Neural cell (in vitro differentiated cells): ENCODE measurements around the gene HCN1.

ENCODE experiments used
- EP300 ChIP-seq: fragments of 450-650 bp; conservative IDR thresholded peaks from 2 replicates; pipeline ENCODE4 v1.6.1; 2014; ENCODE audit warnings: antibody characterized with exemption, mild to moderate bottlenecking, moderate library complexity; ENCODE audit not compliant: poor library complexity, severe bottlenecking
- EZH2 ChIP-seq: fragments of 200-600, 300-800 bp; shearing (Covaris generic), sonication (generic); IDR thresholded peaks from 2 replicates; pipeline ENCODE4 v1.6.1; 2014; ENCODE audit warnings: antibody characterized with exemption, low read length, borderline replicate concordance, mild to moderate bottlenecking; ENCODE audit not compliant: insufficient read depth, poor library complexity, severe bottlenecking
- MXI1 ChIP-seq: fragments of 450-650 bp; conservative IDR thresholded peaks from 2 replicates; pipeline ENCODE4 v1.6.1; 2014; ENCODE audit warnings: antibody characterized with exemption, mild to moderate bottlenecking; ENCODE audit not compliant: poor library complexity, severe bottlenecking
- POLR2AphosphoS5 ChIP-seq: IDR thresholded peaks from 2 replicates; pipeline ENCODE4 v1.6.1; 2012
- RAD21 ChIP-seq: fragments of 450-650 bp; conservative IDR thresholded peaks from 2 replicates; pipeline ENCODE4 v1.6.1; 2014; ENCODE audit warnings: antibody characterized with exemption, mild to moderate bottlenecking, moderate library complexity
- REST ChIP-seq: IDR thresholded peaks from 2 replicates; pipeline ENCODE4 v1.6.1; 2012; ENCODE audit warnings: borderline replicate concordance
- TF ChIP-seq, protein P1 (sequence below): fragments of 450-650 bp; IDR thresholded peaks from 2 replicates; pipeline ENCODE4 v1.5.1; 2014; ENCODE audit warnings: antibody characterized with exemption, mild to moderate bottlenecking, moderate library complexity; ENCODE audit not compliant: poor library complexity, severe bottlenecking

DNA sequence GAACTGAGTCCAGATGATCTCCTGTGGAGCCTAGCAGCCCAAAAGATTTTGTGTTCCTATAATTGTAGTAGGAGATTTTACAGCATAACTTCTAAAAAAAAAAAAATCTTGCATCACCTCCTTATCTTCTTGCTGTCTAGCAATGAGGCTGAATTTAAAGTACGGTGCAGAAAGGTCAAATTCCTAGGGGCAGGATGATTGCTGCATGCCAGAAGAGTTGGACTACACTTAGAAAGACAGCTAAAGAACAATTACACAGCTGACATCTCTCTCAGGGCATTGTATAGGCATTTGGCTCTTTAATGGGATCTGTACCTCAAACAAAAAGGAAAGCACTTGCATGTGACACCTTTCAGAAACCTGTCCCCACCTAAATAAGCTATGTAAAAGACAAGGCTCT lies 443.2 kb downstream of the HCN1 start:
- TF ChIP-seq RAD21 (no peak), EP300 (no peak), REST (no peak), POLR2AphosphoS5 (no peak), EZH2 (no peak), MXI1 (no peak)
- TF ChIP-seq, protein P1, sequence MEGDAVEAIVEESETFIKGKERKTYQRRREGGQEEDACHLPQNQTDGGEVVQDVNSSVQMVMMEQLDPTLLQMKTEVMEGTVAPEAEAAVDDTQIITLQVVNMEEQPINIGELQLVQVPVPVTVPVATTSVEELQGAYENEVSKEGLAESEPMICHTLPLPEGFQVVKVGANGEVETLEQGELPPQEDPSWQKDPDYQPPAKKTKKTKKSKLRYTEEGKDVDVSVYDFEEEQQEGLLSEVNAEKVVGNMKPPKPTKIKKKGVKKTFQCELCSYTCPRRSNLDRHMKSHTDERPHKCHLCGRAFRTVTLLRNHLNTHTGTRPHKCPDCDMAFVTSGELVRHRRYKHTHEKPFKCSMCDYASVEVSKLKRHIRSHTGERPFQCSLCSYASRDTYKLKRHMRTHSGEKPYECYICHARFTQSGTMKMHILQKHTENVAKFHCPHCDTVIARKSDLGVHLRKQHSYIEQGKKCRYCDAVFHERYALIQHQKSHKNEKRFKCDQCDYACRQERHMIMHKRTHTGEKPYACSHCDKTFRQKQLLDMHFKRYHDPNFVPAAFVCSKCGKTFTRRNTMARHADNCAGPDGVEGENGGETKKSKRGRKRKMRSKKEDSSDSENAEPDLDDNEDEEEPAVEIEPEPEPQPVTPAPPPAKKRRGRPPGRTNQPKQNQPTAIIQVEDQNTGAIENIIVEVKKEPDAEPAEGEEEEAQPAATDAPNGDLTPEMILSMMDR, result no peak
